MM.1S (cell line): ENCODE data around the gene ROR2.

Experiments
- DNase-seq: peaks from one replicate; pipeline ENCODE4 v3.0.0-alpha.2; 2015
- H2AFZ ChIP-seq: fragments of 300-600 bp; sonication (generic); 2 replicates; pipeline ENCODE4 v1.6.0; 2016; ENCODE audit warnings: antibody characterized with exemption, low read length
- H3F3A ChIP-seq: fragments of 300-600 bp; sonication (generic); 2 replicates; pipeline ENCODE4 v1.6.1; 2016; ENCODE audit warnings: mild to moderate bottlenecking, antibody characterized with exemption, low read length, moderate library complexity, mixed read lengths; ENCODE audit not compliant: insufficient read depth
- H3K27ac ChIP-seq: fragments of 300-600 bp; sonication (generic); 2 replicates; pipeline ENCODE4 v1.5.1; 2016; ENCODE audit warnings: mild to moderate bottlenecking, low read length
- H3K27me3 ChIP-seq: fragments of 300-600 bp; sonication (generic); replicated peaks from 2 replicates; pipeline ENCODE4 v1.6.0; 2016; ENCODE audit warnings: low read length; ENCODE audit not compliant: insufficient read depth
- H3K36me3 ChIP-seq: fragments of 300-600 bp; sonication (generic); replicated peaks from 2 replicates; pipeline ENCODE4 v1.6.1; 2016; ENCODE audit warnings: mild to moderate bottlenecking, low read length, mixed read lengths; ENCODE audit not compliant: insufficient read depth
- H3K4me1 ChIP-seq: fragments of 300-600 bp; sonication (generic); 2 replicates; pipeline ENCODE4 v1.6.1; 2016; ENCODE audit warnings: low read length, mixed read lengths
- H3K4me2 ChIP-seq: fragments of 300-600 bp; sonication (generic); 2 replicates; pipeline ENCODE4 v1.6.0; 2016; ENCODE audit warnings: low read depth, low read length
- H3K4me3 ChIP-seq: fragments of 300-600 bp; sonication (generic); 2 replicates; pipeline ENCODE4 v1.5.1; 2016; ENCODE audit warnings: low read length, mixed read lengths
- H3K79me2 ChIP-seq: fragments of 300-600 bp; sonication (generic); 2 replicates; pipeline ENCODE4 v1.6.1; 2016; ENCODE audit warnings: mixed run types, low read length, mixed read lengths
- H3K9ac ChIP-seq: fragments of 300-600 bp; sonication (generic); 2 replicates; pipeline ENCODE4 v1.6.1; 2016; ENCODE audit warnings: low read length, mixed read lengths
- H3K9me2 ChIP-seq: fragments of 300-600 bp; sonication (generic); replicated peaks from 2 replicates; pipeline ENCODE4 v1.6.1; 2016; ENCODE audit warnings: mild to moderate bottlenecking, low read length, mixed read lengths; ENCODE audit not compliant: insufficient read depth
- H3K9me3 ChIP-seq: fragments of 300-600 bp; sonication (generic); replicated peaks from 2 replicates; pipeline ENCODE4 v1.6.1; 2016; ENCODE audit warnings: mild to moderate bottlenecking, low read length, mixed read lengths; ENCODE audit not compliant: insufficient read depth
- H4K20me1 ChIP-seq: fragments of 300-600 bp; sonication (generic); 2 replicates; pipeline ENCODE4 v1.6.1; 2016; ENCODE audit warnings: mild to moderate bottlenecking, low read length, moderate library complexity, mixed read lengths; ENCODE audit not compliant: insufficient read depth
- CTCF ChIP-seq: fragments of 300-600 bp; sonication (generic); IDR thresholded peaks from 2 replicates; pipeline ENCODE4 v1.5.1; 2016; ENCODE audit warnings: antibody characterized with exemption, low read length, mixed read lengths
- EZH2 ChIP-seq: fragments of 300-600 bp; sonication (generic); optimal IDR thresholded peaks from 2 replicates; pipeline ENCODE3; 2017; ENCODE audit warnings: low read depth, mild to moderate bottlenecking, antibody characterized with exemption, low read length, mixed read lengths
- EZH2phosphoT487 ChIP-seq: fragments of 300-600 bp; sonication (generic); IDR thresholded peaks from 2 replicates; pipeline ENCODE4 v1.6.1; 2018; ENCODE audit warnings: antibody characterized with exemption, low read length

The ROR2 gene

GRCh38 chr9:91939978-91940377 lies 10.1 kb downstream of the ROR2 start:
- H3K79me2 ChIP-seq = peaks cover 78% of the 10 kb centered on the region
- H3K27ac ChIP-seq = no peak overlapping the region
- no peaks in the 10 kb centered on the region for H3K27me3 ChIP-seq
- H2AFZ ChIP-seq = no peak overlapping the region
- H3F3A ChIP-seq = no peaks in the 10 kb centered on the region
- DNase-seq = no peak
- H3K9ac ChIP-seq = no peak overlapping the region
- TF ChIP-seq EZH2 (no peak), CTCF (no peak), EZH2phosphoT487 (no peak)
- no peak overlapping the region for H3K4me3 ChIP-seq
- H3K4me2 ChIP-seq = no peak overlapping the region
- no peaks in the 10 kb centered on the region for H4K20me1 ChIP-seq
- H3K9me2 ChIP-seq = no peaks in the 10 kb centered on the region
- no peaks in the 10 kb centered on the region for H3K9me3 ChIP-seq
- no peaks in the 10 kb centered on the region for H3K36me3 ChIP-seq
- H3K4me1 ChIP-seq = no peaks in the 10 kb centered on the region

GRCh38 chr9:91937727-91938126 lies 12.3 kb downstream of the ROR2 start:
- Histone ChIP-seq H3K36me3 (no peaks in the 10 kb centered on the region), H3K79me2 (peaks cover 69% of the 10 kb centered on the region), H3K9me2 (no peaks in the 10 kb centered on the region), H3K4me2 (no peak overlapping the region), H3K27ac (no peak overlapping the region), H4K20me1 (no peaks in the 10 kb centered on the region), H3K27me3 (no peaks in the 10 kb centered on the region), H3F3A (no peaks in the 10 kb centered on the region), H2AFZ (no peak overlapping the region), H3K4me3 (no peak overlapping the region), H3K4me1 (no peaks in the 10 kb centered on the region), H3K9ac (no peak overlapping the region), H3K9me3 (no peaks in the 10 kb centered on the region)
- TF ChIP-seq EZH2 (no peak), EZH2phosphoT487 (no peak), CTCF (no peak)
- DNase-seq = no peak

GRCh38 chr9:91937056-91937455 lies 13.0 kb downstream of the ROR2 start:
- Histone ChIP-seq H2AFZ (no peak overlapping the region), H3K9me3 (no peaks in the 10 kb centered on the region)

More at GRCh38 chr9:91937056-91937455, 13.0 kb downstream of the ROR2 start:
- H3K4me2 ChIP-seq = no peak overlapping the region
- no peak overlapping the region for H3K9ac ChIP-seq
- TF ChIP-seq EZH2phosphoT487 (no peak), EZH2 (no peak), CTCF (no peak)
- H3K79me2 ChIP-seq = peaks cover 69% of the 10 kb centered on the region
- H3F3A ChIP-seq = no peaks in the 10 kb centered on the region
- no peak overlapping the region for H3K27ac ChIP-seq
- H3K27me3 ChIP-seq = no peaks in the 10 kb centered on the region
- H3K36me3 ChIP-seq = no peaks in the 10 kb centered on the region
- H3K9me2 ChIP-seq = no peaks in the 10 kb centered on the region
- H3K4me3 ChIP-seq = no peak overlapping the region
- H3K4me1 ChIP-seq = no peaks in the 10 kb centered on the region
- DNase-seq = no peak
- H4K20me1 ChIP-seq = no peaks in the 10 kb centered on the region
